Breast epithelium (tissue), 3 donors: Measurements from ENCODE around the gene SPOCK1.

Experiments used
- POLR2A ChIP-seq: fragments of 450-650 bp; IDR thresholded peaks from one replicate; pipeline ENCODE4 v1.6.1; 2016; ENCODE audit warnings: antibody characterized with exemption, mild to moderate bottlenecking, moderate library complexity
- TF ChIP-seq, protein P1 (sequence below), 3 donors: fragments of 450-650 bp; IDR thresholded peaks; one replicate each; pipeline ENCODE4 v1.5.1; 2016 to 2017; ENCODE audit warnings: antibody characterized with exemption in 3 of 3, mild to moderate bottlenecking in 3 of 3, moderate library complexity in 3 of 3

DNA sequence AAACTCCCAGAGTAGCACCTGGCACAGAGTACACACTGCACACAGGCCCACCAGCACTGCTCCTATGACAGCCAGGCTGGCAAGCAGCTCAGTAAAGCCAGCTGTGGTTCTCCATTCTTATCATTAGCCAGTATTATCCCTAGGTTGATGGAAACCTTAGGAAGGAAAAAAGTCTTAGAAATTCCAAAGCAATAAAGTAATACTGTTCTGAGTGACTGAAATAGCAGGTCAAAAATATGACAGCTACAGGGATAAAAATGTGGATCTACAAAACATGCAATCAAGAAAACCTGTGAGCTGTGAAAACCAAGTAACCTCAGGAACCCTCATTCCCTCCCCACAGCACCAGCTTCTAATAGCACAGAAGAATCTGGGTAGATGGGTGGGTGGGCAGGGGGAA lies 403.5 kb downstream of the SPOCK1 start:
- no peak for TF ChIP-seq POLR2A
- TF ChIP-seq, protein P1, sequence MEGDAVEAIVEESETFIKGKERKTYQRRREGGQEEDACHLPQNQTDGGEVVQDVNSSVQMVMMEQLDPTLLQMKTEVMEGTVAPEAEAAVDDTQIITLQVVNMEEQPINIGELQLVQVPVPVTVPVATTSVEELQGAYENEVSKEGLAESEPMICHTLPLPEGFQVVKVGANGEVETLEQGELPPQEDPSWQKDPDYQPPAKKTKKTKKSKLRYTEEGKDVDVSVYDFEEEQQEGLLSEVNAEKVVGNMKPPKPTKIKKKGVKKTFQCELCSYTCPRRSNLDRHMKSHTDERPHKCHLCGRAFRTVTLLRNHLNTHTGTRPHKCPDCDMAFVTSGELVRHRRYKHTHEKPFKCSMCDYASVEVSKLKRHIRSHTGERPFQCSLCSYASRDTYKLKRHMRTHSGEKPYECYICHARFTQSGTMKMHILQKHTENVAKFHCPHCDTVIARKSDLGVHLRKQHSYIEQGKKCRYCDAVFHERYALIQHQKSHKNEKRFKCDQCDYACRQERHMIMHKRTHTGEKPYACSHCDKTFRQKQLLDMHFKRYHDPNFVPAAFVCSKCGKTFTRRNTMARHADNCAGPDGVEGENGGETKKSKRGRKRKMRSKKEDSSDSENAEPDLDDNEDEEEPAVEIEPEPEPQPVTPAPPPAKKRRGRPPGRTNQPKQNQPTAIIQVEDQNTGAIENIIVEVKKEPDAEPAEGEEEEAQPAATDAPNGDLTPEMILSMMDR (IDR thresholded peaks at IDR 0.05): no peak
